GM12873 (cell line): ENCODE results near the gene ASXL2.

Experiments
- TF ChIP-seq, protein P1 (sequence below): IDR thresholded peaks from 2 replicates; pipeline ENCODE4 v1.5.1; 2012; ENCODE audit warnings: low read depth, mild to moderate bottlenecking, moderate library complexity, low read length, control low read depth; ENCODE audit not compliant: insufficient read depth; ENCODE audit errors: missing control alignments

Gene ASXL2

DNA sequence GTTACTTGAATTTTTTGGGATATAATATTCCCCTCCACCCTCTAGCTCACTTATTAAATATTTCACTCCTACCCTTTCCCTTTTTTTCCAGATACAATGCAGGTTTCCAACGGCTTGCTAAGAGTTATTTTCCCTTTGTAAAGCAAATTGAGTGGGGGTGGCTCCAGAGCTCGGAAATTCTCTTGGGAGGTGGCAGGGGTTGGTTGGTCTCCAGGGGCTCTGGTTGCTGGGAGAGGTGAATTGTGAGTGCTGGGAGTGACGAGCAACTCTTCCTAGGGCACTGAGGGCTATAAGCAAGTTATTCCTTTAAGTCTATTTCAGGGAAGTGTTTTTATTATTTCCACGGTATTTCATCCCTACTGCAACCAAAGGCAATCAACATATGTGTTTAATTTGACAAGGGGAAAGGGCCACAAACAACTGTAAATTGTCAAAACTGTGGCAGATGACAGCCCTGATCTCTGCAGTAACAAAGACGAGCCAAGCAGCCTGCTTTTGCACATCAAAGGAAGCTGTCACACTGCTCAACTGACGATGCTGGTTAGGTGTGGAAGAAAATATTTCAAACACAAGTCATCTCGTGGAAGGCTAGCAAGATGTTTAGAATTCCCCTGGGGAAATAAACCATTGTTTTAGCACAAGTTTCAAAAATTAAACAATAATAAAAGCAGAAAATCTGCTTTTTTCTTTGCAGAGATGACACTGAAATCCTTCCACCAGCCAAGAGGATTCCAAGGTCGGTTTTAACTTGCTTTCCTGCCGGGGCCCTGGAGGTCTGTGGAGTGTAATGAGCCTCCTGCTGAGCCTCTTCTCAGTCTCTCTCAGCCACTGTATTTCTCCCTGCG is 34.8 kb upstream of the ASXL2 start:
- TF ChIP-seq, protein P1, sequence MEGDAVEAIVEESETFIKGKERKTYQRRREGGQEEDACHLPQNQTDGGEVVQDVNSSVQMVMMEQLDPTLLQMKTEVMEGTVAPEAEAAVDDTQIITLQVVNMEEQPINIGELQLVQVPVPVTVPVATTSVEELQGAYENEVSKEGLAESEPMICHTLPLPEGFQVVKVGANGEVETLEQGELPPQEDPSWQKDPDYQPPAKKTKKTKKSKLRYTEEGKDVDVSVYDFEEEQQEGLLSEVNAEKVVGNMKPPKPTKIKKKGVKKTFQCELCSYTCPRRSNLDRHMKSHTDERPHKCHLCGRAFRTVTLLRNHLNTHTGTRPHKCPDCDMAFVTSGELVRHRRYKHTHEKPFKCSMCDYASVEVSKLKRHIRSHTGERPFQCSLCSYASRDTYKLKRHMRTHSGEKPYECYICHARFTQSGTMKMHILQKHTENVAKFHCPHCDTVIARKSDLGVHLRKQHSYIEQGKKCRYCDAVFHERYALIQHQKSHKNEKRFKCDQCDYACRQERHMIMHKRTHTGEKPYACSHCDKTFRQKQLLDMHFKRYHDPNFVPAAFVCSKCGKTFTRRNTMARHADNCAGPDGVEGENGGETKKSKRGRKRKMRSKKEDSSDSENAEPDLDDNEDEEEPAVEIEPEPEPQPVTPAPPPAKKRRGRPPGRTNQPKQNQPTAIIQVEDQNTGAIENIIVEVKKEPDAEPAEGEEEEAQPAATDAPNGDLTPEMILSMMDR: no peak

- TF ChIP-seq, protein P1: no peak
These were observed 26.8 kb upstream of the ASXL2 start for GRCh38 chr2:25905126-25905525.

- TF ChIP-seq, protein P1: no peak
These were observed 25.0 kb upstream of the ASXL2 start for GRCh38 chr2:25903216-25903776.

DNA sequence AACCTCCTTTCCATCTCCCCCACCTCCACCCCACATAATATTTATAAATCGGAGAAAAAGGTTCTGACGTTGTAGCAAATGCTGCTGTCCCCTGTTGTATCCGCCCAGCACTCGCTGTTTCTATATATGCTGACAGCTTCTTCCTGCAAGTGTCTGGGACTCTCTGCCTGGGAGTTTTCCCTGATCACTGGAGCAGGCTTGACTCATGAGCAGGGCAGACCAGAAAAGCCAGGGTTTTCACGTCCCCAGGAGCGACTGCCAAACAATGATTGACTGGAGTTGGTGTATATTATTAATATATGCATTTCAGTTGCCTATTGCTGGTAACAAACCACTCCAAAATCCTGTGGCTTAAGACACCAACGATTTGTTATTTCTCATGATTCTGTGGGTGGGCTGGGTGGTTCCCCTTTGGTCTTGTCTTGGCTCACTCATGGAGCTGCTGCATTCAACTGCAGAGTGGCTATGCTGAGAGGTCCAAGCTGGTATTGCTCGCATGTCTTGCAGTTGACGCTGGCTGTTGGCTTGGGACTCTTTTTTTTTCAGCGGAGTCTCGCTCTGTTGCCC is 21.2 kb upstream of the ASXL2 start:
- TF ChIP-seq, protein P1: no peak

DNA sequence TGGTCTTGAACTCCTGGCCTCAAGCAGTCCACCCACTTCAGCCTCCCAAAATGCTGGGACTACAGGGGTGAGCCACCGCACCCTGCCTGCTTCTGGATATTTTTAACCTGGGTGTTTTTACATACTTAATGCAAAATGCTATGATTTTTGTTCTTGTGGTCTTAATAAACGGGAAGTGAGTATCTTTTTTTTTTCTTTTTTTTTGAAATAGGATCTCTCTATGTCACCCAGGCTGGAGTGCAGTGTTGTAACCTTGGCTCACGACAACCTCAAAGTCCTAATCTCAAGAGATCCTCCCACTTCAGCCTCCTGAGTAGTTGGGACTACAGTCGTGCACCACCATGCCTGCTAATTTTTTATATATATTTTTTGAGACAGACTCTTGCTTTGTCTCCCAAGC is 19.2 kb upstream of the ASXL2 start:
- TF ChIP-seq, protein P1: no peak

- TF ChIP-seq, protein P1: no peak
These were observed 17.3 kb upstream of the ASXL2 start for GRCh38 chr2:25895610-25896009.

DNA sequence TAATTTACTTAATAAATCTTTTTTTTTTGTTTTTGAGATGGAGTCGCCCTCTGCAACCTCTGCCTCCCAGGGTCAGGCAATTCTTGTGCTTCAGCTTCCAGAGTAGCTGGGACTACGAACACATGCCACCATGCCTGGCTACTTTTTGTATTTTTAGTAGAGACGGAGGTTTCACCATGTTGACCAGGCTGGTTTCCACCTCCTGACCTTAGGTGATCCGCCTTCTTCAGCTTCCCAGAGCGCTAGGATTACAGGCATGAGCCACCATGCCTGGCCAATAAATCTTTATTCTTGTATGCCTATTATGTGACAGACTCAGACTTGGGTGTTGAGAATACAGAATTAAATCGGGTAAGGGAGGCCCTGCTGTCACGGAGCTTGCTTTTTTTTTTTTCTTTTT is 16.7 kb upstream of the ASXL2 start:
- TF ChIP-seq, protein P1: no peak
